HG02642 (cell line): ENCODE results near the gene SERINC5.
"Not testable (repeated sequence)": the region's sequence is repeated elsewhere in the genome, so short reads cannot be mapped to it uniquely, and the experiment has no call there.

Experiments
- ATAC-seq: cut with Tn5 transposase; IDR thresholded peaks from one replicate; pipeline ENCODE4 v1.9.1; 2021; ENCODE audit warnings: mild to moderate bottlenecking; ENCODE audit not compliant: unreplicated experiment, poor library complexity

The SERINC5 gene

DNA sequence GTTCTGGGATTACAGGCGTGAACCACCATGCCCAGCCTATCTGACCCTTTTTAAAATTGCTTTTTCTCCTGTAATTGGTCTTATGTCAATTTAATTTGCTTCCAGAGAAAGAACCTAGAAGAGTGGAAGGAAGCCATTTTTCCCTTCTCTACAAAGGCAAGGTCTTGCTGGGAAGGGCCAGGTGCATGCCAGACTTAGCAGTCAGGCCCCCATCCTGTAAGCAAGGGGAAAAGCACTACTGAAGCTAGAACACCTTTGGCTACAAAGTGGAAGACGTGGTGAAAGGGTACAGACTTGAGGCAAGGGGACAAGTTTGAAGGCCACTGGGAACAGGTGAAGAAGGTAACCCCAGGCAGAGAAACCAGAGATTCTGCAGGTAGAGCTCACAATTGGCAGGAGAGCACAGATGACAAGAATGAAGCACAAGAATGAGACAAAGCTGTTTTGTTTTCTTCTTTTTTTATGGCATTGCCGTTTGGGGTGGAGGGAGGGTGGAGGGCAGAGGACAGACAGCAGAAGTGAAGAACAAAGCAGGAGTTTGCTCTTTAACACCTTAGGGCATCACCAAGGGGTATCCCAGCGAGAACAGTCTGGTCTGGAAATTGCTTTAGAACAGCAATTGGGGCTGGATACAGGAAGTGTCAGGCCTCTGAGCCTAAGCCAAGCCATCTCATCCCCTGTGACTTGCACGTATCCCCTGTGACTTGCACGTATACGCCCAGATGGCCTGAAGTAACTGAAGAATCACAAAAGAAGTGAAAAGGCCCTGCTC lies 72.9 kb downstream of the SERINC5 start:
- ATAC-seq, result no peak

DNA sequence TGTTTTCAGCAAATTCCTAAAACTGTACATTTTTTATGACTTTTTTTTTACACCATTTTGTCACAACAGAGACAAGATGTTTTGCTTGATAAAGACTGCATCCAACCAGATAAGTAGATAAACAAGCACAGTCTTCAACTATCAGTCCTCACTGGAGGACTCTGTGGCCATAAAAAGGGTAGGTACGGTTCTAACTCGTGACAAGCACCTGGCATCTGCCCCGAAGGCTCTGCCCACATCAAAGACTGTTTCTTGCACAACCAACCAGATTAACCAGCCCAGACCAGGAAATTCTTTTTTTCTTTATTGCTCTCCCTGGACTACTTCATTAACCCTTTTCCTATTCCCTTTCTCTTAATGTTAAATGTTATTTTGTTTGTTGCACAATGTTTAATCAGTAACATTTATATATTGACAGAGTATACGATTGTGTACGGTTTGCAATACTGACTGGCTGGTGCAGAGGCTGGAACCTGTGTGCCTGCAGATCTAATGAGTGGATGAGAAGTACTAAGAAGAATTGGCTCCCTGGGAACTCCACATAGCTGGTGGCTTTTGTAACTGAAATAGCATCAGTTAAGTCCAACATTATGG lies 74.1 kb downstream of the SERINC5 start:
- no peak for ATAC-seq

DNA sequence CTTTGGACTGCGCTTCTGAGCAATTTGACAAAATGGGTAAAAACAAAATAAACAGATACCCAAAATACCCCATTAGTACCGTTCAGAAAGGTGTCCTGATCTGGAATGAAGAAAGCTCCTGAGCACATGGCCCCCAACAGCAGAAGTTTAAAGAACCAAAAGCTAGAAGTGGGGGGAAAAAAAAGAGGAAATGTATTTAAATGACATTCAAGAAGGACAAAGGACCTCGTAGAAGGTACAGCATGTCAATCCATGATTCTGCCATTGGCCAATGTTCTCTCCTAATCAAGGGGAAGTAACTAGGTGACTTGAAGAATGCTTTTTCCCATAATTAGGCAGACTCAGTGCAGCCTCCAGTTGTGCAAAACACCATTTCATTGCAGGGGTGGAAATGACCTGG lies 78.6 kb downstream of the SERINC5 start:
- no peak for ATAC-seq

DNA sequence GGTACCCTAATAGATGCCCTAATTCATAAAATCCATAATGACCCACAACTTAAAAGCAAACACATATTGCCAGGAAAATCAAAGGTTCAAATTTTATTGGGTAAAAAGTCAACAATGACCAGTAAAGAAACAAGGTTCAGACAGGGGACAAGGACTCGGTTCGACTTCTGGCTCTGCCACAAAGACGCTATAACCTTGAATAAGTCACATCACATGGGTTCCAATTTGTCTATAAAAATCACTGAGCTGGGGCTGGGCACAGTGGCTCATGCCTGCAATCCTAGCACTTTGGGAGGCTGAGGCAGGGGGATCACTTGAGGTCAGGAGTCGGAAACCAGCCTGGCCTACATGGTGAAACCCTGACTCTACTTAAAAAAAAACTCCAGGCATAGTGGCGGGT lies 80.5 kb downstream of the SERINC5 start:
- no peak for ATAC-seq

DNA sequence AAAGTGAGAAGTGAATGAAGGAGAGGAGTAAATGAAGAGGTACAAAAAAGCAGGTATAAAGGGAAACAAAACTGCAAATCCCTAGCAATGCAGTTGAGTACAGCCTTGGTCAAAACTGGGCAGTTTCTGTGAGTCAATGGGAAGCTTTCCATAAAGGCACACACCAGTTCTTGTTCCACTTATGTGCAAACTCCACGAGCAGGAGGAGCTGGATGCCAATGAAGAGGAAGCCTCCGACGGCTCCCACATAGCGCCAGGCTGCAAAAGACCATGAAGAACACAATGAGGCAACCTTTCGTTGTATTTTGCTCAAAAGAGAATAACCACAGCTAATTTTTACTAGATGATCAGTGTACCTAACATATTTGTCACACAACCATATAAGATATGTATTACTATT lies 81.1 kb downstream of the SERINC5 start:
- no peak for ATAC-seq

DNA sequence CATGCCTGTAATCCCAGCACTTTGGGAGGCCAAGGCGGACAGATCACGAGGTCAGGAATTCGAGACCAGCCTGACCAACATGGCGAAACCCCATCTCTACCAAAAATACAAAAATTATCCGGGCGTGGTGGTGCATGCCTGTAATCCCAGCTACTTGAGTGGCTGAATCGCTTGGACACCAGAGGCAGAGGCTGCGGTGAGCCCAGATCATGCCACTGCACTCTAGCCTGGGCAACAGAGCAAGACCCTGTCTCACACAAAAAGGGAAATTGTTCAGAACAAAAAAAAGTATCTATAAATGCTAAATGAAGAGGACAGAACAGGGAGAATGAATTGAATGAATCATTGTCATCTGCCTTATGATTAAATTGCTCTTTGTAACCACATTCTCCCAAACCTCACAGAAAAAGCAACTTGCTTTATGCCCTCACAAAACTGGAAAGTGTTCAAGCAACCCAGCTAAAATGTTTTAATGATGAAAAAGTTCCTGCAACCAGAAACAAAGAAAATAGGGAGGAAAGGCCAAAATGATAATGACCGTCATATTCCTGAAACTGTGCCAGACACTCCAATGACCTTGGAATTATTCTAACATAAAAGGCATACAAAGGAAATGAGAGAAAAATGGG lies 83.7 kb downstream of the SERINC5 start:
- no peak for ATAC-seq

DNA sequence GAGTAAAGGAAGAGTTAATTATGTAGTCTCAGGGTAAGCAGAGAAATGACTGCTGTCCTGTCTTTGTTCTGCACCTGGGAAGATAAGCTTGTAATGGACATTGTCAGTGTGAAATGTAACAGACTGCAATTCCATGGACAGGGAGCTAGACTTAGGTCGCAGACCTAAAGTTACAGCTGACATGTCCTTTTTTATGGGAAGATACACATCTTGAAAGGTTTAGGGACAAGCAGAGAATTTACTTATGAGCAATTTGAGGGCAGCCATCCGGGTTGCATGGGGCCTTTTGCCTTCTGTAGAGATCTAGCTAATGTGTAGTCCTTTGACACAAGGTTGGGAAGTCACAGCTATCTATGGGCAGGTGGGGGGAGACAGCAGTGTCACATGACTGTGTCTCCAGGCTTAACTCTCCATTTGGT lies 85.7 kb downstream of the SERINC5 start:
- no peak for ATAC-seq

DNA sequence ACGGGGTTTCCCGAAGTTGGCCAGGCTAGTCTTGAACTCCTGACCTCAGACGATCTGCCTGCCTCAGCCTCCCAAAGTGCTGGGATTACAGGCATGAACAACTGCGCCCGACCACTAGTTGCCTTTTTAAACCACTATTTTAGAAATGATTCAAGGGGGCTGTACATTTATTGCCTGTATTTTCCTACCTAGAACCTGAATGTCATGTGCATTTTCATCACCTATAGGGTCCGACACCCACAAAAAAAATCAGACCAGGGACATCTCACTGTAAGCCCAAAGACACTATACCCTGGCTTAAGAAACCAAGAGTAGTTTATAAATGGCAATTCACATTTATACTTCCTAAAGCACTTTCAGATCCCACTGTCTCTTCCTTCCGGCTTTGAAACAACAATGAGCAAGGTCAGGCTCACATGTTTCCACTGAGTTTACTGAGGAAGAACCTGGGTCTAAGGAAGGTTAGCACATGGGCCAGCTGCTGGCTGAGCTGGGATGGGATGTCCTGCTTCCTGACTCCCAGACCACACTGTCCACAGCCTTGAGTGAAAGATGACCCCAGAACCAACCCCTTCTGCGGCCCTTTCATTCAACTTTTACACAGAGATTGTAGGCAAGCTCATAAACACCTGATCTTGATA lies 87.3 kb downstream of the SERINC5 start:
- ATAC-seq, result no peak

DNA sequence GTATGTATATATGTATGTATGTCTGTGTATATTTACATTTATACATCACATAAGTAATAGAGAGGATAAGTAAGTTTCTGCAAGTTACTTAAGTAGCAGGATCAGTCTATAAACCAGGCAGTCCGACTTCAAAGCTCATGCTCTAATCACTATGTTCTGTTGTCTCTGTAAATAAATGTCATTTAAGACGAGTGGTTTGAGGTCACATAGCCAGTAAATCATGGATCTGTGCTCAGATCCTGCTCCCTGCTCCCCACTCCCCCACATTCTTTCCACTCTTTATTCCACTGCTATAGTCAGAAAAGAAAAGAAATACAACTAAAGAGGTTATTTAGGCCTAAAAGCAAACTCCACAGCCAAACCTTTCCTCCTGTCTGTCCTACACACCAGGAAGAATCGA lies 90.4 kb downstream of the SERINC5 start:
- no peak for ATAC-seq

DNA sequence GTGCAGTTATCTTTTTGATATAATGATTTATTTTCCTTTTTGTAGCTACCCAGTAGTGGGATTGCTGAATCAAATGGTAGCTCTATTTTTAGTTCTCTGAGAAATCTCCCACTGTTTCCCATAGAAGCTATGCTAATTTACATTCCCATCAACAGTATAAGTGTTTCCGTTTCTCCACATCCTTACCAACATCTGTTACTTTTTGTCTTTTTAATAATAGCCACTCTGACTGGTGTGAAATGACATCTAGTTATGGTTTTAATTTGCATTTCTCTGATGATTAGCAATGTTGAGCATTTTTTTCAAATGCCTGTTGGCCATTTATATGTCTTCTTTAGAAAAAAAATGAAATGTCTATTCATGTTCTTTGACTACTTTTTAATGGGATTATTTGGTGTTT lies 94.7 kb downstream of the SERINC5 start:
- ATAC-seq, result no peak

DNA sequence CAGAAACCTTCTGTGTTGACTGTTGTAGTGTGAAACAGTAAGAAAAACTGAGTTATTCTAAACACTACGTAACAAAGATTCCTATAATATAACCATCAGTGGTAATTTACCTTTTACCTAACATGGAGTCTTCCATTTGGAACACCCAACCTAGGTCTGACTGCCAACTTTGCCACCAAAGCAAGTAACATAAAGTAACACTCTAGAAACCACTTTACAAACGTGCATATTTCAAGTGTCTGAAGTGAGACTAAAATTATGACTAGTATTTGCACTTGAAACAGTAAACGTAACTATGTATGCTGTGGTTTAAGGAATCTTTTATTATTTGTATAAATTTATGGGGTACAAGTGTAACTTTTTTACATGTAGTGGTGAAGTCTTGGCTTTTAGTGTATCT lies 95.6 kb downstream of the SERINC5 start:
- no peak for ATAC-seq

DNA sequence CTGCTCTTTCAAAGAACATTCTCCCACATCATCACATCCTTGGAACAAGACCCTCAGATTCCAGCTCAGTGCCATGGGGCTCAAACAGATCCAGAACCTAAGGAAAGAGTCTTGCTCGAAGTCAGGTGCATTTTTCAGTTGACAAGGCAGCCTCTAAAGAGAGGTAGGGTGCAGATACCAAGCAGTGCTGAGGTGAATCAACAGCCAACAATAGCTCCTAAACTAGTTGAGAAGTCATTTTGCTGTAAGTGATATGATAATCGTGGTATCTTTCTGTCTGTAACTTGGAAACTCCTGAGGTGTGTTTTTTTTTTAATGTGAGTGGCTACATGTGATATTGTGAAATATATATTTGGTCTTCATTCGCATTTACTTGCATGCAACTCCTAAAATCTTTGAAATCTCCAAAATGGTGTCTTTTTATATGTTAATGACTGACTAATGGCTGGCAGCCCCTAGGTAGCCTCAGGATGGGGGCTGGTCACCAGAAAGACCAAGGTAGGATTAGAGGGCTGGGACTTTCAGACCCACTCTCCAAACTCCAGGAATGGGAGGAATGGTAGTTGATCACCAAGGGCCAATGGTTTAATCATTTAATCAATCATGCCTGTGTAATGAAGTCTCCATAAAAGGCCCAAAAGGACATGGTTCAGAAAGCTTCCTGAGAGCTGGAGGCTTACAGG lies 96.6 kb downstream of the SERINC5 start:
- no peak for ATAC-seq

DNA sequence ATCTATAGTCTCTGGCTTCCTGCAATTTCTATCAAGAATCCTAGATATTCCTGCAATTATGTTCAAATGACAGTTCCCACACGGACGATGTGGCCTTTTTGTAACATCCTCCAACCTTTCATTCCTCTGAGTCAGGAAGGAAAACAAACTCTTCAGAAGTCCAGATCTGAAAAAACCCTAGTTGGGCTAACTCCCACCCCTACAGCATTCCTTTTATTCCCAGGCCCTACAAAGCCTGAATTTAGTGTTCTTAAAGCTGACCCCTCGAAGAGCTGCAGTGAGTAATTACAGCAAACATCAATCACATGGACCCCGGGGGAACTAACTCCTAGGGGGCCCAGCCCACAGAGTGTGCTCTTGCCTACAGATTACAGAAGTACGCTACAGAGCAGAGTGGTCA lies 99.7 kb downstream of the SERINC5 start:
- ATAC-seq, result no peak

DNA sequence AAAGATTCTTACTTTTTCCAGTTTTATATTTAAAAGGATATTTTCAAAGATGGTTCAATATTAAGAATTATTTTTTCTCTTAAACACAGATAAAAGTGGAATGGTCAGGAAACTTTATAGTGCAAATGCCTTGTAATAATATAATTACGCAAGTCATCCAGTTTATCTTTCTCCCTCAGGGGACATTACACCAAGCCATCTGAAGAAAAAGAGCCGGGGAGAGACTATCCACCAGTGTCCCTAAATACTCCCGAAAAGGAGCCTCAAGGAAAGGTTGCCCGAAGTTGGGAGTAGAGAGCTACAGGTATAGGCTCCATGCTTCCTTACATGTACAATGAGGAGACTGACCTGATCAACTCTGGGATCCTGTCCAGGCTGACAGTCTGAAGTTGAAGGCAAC lies 101.1 kb downstream of the SERINC5 start:
- no peak for ATAC-seq

DNA sequence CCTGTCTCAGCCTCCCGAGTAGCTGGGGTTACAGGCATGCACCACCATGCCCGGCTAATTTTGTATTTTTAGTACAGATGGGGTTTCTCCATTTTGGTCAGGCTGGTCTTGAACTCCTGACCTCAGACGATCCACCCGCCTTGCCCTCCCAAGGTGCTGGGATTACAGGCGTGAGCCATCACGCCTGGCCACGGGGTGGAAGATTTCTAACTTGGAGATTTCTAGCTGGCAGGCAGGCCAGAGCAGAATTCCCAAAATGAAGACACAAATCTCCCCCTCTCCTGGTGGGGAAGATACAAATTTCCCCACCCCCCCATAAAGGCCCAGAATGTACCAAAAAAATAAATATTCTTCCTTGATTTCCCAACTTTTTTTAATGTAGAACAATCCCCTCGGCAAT lies 101.6 kb downstream of the SERINC5 start:
- ATAC-seq, result not testable (repeated sequence)

DNA sequence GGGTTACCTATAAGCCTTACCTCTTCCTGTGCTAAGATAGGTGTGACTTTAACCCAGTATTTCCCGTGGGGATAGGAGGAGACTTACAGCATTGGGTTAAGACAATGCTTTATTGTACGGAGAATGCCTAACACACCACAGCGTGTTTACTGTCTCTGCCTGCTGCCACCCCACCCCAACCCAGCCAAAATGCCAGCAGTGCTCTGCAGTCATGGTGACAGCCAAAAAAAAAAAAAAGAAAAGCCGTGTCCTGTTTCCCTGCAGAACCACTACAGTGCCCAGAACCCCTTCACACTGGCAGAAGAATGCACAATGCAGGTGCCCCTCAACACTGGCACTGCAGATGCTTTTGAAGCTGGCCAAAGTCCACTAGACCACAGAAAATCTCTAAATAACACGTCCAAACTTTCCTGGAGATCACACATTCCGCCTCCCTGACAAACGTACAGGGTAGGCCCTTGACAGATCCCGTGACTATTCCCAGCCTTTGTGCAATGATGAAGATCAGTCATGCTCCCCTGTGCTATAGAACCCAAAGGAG lies 102.2 kb downstream of the SERINC5 start:
- ATAC-seq, result no peak

DNA sequence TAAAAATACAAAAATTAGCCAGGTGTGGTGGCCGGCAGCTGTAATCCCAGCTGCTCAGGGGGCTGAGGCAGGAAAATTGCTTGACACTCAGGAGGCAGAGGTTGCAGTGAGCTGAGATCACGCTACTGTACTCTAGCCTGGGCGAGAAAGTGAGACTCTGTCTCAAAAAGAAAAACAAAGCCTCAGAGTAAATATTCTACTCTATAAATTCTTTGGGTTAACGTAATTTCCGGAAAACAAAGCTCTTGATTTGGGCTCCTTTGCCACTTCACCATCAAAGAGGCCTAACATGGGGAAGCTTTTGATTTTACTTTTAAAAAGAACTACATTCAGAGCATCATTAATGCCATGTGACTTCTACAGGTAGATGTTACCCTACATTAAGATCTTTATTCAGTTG lies 103.1 kb downstream of the SERINC5 start:
- ATAC-seq, result no peak

DNA sequence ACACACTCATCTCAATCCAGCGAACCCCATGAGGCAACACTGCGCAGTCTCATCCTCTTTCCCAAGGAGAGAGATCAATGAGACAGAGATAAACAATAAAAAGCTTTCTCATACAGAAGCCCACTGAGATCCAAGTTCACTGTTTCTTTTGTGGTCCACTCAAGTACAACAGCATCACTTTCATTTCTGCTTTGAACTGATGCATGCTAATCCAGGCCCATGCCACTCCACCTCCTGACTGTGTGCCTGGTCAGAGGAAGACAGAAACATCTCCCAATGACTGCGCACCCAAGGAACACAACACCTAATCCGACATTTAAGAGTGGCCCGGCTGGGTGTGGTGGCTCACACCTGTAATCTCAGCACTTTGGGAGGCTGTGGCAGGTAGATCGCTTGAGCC lies 104.0 kb downstream of the SERINC5 start:
- ATAC-seq, result no peak

DNA sequence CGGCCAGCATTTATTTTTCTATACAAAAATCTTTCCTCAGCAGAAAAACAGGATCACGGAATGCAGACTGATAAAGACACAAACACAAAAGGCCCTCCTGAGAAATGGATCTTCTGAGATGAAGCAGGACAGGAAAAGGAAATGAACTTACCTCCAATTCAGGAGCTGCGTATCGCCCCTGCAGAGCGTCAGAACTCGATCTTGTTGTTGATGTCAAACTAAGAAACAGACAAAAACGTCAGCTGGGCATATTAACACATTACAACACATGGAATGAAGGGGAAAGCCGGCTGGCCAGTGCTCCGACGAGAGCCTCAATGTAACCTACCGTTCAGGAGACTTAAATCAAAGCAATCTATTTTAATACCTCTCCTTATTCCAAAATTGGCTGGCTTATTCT lies 105.1 kb downstream of the SERINC5 start:
- no peak for ATAC-seq

DNA sequence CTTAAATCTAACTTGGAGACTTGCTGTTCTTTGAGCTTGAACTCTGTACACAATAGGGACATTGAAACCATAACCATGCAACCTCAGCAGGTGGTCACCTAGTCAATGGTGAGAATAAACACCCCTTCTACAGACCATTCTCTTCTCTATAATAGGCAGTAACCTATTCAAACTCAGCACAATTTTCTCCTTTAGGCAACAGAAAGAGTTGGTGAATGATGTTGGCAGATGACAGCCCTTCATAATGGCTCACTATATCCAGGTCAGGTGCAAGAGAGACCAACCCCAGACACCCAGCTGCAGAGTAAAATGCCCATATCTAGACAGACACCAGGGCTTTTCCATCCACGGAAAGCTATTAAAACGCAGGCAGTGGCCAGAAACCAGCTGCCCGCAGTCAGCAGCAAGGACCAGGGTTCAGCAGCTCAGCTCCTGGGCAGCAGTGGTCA lies 106.7 kb downstream of the SERINC5 start:
- no peak for ATAC-seq
